HG03432 (cell line): ENCODE results near the gene EAPP.
"Not testable (repeated sequence)": the region's sequence is repeated elsewhere in the genome, so short reads cannot be mapped to it uniquely, and the experiment has no call there.

ENCODE experiments used
- ATAC-seq: cut with Tn5 transposase; IDR thresholded peaks from one replicate; pipeline ENCODE4 v1.9.1; 2021; ENCODE audit warnings: mild to moderate bottlenecking, moderate library complexity; ENCODE audit not compliant: unreplicated experiment

Gene EAPP, protein sequence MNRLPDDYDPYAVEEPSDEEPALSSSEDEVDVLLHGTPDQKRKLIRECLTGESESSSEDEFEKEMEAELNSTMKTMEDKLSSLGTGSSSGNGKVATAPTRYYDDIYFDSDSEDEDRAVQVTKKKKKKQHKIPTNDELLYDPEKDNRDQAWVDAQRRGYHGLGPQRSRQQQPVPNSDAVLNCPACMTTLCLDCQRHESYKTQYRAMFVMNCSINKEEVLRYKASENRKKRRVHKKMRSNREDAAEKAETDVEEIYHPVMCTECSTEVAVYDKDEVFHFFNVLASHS

DNA sequence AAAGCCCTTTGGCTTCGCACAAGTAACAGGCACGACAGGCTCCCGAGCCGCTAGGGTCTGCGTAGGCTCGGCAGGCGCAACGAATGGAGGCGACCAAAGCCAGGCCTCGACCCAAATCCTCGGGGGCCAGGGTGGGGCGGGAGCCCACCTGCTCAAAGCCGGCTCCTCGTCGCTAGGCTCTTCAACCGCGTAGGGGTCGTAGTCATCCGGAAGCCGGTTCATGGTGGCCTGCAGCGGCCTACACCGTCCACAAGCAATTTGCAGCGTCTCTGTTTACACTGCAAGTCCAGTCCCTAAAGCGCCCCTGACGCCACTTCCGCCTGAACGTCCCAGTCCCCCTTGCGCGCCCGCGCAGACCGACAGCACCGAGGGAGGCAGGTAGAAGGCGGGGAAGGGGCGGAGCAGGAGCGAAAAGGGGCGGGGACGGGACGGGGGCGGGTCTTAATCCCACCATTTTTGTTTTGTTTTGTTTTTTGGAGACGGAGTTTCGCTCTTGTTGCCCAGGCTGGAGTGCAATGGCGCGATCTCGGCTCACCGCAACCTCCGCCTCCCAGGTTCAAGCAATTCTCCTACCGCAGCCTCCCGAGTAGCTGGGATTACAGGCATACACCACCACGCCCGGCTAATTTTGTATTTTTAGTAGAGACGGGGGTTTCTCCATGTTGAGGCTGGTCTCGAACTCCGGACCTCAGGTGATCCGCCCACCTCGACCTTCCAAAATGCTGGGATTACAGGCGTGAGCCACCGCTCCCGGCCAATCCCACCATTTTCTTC lies at the start of gene EAPP:
TSS of gene EAPP (minus strand) at position 295 of the 774 bp plus-strand sequence. CDS start at position 222, 73 bp downstream.
- peak; percentile 100 for ATAC-seq

DNA sequence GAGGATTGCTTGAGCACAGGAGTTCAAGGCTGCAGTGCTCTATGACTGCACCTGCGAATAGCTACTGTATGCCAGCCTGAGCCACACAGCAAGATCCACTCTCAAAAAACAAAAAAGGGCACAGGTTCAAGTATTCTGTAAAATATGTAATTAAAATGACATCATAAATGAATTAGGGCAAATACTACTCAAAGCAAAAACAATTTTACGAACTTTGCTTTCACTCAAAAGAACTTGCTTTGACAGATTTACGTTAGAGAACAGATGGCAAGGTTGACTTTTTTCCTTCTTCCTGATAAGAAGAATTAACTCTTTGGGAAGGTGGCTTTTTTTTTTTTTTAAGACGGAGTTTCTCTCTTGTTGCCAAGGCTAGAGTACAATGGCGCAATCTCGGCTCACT lies 44.0 kb upstream of the EAPP start:
- ATAC-seq: no peak

DNA sequence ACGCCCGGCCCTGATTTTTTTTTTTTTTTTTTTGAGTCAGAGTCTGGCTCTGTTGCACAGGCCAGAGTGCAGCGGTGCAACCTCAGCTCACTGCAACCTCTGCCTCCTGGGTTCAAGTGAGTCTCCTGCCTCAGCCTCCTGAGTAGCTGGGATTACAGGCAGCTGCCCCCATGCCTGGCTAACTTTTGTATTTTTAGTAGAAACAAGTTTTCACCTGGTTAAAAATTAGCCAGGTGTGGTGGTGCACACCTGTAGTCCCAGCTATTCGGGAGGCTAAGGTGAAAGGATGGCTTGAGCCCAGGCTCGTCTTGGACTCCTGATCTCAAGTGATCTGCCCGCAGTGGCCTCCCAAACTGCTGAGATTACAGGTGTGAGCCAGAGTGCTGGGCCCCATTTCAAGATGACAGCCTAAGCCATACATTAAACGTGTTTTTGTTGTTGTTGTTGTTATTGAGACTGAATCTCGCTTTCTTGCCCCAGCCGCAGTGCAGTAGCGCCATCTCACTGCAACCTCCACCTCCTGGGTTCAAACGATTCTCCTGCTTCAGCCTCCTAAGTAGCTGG lies 42.7 kb upstream of the EAPP start:
- ATAC-seq: no peak

DNA sequence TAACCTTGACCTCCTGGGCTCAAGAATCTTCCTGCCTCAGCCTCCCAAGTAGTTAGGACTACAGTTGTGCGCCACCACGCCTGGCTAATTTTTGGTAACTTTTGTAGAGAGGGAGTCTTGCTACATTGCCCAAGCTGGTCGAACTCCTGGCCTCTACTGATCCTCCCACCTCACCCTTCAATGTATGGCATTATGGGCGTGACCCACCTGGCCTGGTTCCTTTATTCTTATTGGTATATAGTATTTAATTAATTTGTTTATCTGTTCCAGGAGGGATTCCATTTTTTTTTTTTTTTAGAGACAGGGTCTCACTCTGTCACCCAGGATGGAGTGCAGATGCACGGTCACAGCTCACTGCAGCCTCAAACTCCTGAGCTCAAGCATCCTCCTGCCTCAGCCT lies 40.9 kb upstream of the EAPP start:
- ATAC-seq: no peak

DNA sequence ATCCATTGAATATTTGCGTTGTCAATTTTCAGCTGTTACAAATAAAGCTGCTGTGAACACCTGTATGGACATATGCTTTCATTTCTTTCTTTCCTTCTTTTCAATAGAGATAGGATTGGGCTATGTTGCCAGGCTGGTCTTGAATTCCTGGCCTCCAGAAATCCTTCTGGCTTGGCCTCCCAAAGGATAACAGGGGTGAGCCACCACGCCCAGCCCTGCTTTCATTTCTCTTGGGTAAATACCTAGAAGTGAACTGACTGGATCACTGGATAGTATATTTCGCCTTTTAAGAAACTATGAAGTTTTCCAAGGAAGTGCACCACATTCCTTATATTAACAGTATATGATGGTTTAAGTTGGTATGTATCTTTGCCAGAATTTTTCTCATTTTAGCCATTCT lies 32.3 kb upstream of the EAPP start:
- ATAC-seq: no peak

DNA sequence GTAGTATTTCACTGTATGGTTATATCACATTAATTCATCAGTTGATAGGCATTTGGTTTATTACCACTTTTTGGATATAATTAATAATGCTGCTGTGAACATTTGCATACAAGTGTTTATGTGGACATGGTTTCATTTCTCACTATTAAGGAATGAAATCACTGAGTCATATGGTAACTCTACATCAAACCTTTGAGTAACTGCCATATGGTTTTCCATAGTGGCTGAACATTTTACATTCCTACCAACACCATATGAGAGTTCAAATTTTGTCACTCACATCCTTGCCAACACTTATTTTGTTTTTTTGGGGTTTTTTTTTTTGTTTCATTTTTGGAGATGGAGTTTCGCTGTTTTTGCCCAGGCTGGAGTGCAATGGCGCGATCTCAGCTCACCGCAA lies 30.2 kb upstream of the EAPP start:
- no peak for ATAC-seq

DNA sequence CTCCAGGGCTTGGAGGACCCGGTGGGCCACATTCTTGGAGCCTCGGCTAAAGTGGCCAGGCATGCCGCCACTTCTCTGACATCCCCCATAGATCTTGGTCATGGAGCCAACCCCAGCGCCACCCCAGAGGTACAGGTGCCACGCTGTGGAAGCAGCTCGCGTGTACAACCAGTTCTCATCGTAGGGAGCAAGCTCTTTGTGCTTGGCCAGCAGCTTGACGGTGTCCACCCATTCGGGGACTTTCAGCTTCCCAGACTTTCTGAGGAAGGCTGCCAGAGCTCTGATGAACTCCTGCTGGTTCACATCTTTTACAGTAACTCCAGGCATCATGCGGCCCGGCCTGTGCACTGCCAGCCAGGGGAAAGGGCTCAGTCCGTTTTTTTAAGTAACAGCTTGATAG lies 29.3 kb upstream of the EAPP start:
- ATAC-seq: no peak

DNA sequence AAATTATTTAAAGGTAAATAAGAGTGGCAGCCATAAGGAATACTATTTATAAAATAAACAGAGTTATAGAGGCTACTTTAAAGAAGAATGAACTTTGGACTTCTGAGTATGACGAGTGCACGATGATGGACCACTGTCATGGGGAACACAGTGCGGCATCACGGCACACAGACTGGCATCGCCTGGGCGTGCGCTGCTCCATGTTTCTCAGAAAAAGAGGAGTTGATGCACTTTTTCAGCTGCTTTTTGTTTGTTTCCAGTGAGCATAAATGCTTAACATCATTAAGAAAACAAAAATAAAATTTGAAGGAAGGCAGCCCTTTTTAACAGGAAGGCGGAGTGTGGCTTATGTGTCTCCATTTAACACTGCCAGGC lies 23.3 kb upstream of the EAPP start:
- no peak for ATAC-seq

DNA sequence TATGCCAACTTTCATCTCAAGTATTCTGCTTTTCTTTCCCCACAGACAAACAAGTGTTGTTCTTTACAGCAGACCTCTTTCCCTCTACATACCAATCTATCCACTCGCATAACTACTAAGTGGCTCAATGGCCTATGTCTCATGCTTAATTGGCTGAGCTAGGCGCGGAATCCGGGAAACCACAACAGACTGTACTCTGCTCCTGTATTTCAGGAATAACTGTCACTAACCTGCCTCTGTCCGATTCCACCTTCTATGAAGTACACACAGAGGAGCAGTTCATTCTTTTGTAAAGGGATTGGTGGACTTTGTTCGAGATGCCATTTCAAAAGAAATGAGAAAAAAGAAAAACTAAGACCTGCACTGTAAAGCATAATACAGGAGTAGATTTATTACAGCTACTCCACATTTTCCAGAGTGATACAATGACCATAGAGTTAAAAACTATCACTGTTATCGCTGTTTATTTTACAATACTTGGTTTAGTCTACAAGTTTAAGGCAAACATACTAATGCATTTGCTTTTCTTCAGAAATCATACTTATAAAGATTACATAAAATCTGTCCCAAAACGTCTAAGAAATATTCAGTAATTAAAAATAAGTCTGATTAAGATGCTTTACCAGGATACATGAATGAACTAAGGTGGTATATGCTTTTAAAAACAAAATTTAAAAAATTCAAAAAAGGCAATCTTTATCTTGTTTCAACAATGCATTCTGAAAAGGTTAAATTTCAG lies 22.7 kb upstream of the EAPP start:
- ATAC-seq: not testable (repeated sequence)

DNA sequence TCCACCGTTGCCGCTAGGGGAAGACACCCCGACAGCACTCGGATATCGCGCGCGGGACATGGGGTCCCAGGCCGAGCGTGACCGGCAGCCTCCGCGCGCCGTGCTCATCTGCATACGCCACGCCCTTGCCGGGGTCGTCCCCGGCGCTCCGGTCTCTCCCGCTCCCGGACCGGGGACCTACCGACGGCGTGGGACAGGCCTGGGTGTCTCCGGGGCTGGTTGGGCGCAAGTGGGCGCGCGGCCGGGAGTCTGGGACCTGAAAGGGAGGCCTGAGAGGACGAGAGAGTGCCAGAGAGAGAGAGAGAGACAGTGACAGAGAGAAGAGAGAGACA lies 17.0 kb upstream of the EAPP start:
- peak; percentile 71 for ATAC-seq

DNA sequence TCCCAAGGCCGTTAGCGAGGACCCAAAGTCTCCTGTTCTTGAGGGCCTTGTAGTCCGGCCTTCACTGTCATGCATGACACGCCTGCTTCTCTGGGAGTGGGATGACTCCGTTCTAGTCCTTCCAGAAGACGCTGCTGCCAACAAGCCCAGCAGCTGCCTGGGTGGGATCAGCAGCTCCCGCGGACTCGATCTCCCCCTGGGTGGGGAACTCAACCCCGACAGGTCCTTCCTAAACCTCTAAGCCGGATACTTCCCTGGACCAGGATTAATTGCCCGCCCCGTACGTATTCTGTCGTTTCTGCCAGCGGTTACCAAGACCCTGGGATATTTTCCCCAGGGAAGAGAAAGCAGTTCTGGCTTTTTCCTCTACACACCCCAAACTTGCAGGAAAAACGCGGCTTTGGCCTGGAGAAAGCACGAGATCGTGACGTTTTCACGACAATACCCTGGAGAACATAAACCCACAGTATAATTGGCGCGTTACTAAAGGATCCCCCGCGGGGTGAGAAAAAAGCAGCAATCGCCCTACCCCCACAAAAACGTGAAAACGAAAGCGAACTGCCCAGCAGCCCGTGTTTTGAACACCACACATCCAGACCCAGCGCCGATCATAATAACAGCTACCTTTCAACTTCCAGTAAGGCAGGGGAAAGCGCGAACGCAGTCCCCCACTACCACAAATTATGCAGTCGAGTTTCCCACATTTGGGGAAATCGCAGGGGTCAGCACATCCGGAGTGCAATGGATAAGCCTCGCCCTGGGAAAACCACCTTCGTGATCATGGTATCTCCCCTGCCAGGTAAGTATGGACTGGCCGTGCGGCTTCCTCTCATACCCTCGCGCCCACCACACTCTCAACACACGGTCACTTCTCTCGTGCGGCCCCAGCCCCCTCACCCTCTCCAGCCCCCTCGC lies 16.3 kb upstream of the EAPP start:
- peak; percentile 75 for ATAC-seq

DNA sequence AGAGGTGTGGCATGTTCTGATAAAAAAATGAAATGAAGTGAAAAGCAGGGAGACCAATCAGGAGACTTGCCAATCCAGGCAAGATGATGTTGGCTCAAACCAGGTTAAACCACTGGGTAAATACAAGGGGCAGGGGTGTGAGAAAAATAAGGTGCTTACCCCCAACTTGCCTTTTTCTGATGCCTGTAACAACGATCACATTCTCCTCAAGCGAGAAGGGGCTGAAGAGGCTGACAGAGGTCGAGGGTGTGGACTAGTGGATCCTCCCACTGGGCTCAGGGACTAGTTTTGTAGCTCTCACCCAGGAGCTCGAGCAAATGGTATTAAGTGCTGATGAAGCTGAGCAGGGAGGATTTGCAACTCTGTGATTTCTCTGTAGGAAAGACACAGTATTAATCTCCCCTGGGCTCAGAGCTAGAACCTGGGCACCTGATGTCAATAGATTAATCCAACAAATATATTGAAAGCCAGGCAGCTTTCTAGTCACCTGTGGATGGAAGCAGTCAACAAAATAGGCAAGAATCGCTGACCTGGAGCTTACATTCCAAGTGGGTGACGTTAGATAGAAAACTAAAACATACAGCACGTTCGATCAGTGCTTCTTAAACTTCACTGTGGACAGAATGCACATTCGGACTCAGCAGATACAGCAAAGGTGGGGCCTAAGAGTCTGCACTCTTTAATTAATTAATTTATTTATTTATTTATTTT lies 15.2 kb upstream of the EAPP start:
- no peak for ATAC-seq

DNA sequence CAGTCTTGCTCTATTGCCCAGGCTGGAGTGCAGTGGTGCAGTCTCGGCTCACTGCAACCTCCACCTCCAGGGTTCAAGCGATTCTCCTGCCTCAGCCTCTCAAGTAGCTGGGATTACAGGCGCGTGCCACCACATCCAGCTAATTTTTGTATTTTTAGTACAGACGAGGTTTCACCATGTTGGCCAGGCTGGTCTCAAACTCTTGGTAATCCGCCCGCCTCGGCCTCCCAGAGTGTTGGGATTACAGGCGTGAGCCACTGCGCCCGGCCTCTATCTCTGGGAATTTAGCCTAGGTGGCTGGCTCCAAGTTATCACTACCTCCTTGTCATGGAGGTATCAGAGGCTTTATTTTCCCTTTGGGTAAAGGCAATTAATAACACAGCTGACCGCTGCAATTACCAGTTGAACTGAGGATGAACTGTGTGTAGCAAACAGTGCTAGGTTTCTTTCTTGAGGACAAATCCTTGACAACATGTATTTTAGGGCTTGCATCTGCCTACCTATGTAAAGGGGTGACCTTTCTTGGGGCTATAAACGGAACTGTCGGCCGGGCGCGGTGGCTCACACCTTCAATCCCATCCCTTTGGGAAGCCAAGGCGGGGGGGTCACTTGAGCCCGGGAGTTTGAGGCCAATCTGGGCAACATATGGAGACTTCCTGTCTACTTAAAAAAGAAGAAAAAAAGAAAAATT lies 9.9 kb upstream of the EAPP start:
- not testable (repeated sequence) for ATAC-seq

DNA sequence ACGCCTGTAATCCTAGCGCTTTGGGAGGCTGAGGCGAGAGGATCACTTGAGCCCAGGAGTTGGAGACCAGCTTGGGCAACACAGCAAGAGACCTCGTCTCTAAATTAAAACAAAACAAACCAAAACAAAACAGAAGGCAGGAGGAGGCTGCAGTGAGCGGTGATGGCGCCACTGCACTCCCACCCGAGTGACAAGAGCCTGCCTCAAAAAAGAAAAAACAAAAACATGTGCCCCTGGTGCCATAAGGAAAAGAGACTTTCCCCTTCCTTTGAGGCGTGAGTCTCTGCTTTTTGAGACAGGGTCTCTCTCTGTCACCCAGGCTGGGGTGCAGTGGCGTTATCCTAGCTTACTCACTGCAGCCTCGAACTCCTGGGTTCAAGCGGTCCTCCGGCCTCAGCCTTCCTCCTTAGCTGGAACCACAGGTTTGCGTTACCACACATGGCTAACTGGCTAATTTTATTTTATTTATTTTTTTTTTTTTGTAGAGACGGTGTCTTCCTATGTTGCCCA lies 9.0 kb upstream of the EAPP start:
- no peak for ATAC-seq

DNA sequence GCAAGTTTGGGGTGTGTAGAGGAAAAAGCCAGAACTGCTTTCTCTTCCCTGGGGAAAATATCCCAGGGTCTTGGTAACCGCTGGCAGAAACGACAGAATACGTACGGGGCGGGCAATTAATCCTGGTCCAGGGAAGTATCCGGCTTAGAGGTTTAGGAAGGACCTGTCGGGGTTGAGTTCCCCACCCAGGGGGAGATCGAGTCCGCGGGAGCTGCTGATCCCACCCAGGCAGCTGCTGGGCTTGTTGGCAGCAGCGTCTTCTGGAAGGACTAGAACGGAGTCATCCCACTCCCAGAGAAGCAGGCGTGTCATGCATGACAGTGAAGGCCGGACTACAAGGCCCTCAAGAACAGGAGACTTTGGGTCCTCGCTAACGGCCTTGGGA lies 7.6 kb upstream of the EAPP start:
- peak; percentile 32 for ATAC-seq

DNA sequence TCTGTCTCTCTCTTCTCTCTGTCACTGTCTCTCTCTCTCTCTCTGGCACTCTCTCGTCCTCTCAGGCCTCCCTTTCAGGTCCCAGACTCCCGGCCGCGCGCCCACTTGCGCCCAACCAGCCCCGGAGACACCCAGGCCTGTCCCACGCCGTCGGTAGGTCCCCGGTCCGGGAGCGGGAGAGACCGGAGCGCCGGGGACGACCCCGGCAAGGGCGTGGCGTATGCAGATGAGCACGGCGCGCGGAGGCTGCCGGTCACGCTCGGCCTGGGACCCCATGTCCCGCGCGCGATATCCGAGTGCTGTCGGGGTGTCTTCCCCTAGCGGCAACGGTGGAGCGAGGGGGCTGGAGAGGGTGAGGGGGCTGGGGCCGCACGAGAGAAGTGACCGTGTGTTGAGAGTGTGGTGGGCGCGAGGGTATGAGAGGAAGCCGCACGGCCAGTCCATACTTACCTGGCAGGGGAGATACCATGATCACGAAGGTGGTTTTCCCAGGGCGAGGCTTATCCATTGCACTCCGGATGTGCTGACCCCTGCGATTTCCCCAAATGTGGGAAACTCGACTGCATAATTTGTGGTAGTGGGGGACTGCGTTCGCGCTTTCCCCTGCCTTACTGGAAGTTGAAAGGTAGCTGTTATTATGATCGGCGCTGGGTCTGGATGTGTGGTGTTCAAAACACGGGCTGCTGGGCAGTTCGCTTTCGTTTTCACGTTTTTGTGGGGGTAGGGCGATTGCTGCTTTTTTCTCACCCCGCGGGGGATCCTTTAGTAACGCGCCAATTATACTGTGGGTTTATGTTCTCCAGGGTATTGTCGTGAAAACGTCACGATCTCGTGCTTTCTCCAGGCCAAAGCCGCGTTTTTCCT lies 7.0 kb upstream of the EAPP start:
- peak; percentile 77 for ATAC-seq

DNA sequence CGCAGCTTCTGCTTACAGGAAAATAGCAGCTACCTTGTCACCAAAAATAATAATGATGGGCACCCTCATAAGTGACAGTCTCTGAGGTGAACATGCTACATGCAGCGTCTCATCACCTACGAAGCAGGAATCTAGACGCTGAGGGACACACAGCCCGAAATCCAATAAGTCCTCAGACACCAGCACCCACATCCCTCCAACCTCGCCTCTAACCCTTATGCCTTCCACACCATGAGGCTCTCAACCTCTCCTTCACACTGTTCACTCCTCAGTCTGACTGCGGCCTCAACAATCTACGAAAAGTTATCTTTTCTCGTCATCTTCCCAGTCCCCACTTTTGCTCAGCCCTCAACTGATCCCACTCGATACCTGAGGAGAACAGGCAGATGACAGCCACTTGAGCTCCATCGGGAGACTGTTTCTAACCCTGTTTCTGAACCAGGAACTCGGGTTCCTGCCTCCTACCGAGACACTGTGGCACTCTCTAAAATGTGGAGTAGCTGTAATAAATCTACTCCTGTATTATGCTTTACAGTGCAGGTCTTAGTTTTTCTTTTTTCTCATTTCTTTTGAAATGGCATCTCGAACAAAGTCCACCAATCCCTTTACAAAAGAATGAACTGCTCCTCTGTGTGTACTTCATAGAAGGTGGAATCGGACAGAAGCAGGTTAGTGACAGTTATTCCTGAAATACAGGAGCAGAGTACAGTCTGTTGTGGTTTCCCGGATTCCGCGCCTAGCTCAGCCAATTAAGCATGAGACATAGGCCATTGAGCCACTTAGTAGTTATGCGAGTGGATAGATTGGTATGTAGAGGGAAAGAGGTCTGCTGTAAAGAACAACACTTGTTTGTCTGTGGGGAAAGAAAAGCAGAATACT lies 919 bp upstream of the EAPP start:
- ATAC-seq: not testable (repeated sequence)
